Upper lobe of left lung (tissue), 4 donors: ENCODE measurements around the gene TRAF2.

Experiments used
- CTCF ChIP-seq, 6 experiments: fragments of 450-650 bp in 4 of 6; fragments of 200-600 bp in 2 of 6; sonication (generic) in 2 of 6; IDR thresholded peaks; one replicate each; pipeline ENCODE4 v1.5.1; 2016 to 2019; ENCODE audit warnings: antibody characterized with exemption in 6 of 6
- EP300 ChIP-seq, 4 donors: sonication (generic); formaldehyde crosslinking; IDR thresholded peaks; one replicate each; pipeline ENCODE4 v1.5.1; 2017; ENCODE audit warnings: antibody characterized with exemption in 4 of 4, control low read depth in 2 of 4
- POLR2A ChIP-seq, 4 donors: fragments of 450-650 bp; IDR thresholded peaks; one replicate each; pipeline ENCODE4 v1.5.1; 2016 to 2017; ENCODE audit warnings: antibody characterized with exemption in 4 of 4, mild to moderate bottlenecking in 2 of 4
- POLR2AphosphoS5 ChIP-seq, 2 donors: sonication (generic); formaldehyde crosslinking; IDR thresholded peaks; one replicate each; pipeline ENCODE4 v1.5.1; 2017; ENCODE audit warnings: antibody characterized with exemption in 2 of 2

GRCh38 chr9:136847826-136848392, 38.4 kb upstream of the TRAF2 start:
- TF ChIP-seq POLR2A (IDR thresholded peaks at IDR 0.05) (peak in 3 of 4 donors; percentile 34 to 78 (median 35)), CTCF (IDR thresholded peaks at IDR 0.05) (peak in 1 of 6 experiments; percentile 11), POLR2AphosphoS5 (IDR thresholded peaks at IDR 0.05) (peak; percentile 55 to 83), EP300 (IDR thresholded peaks at IDR 0.05) (no peak)
